Gastrocnemius medialis (tissue), 4 donors: ENCODE data around the gene MRM3.

Source experiments
- POLR2A ChIP-seq, 2 donors: fragments of 450-650 bp; IDR thresholded peaks; one replicate each; pipeline ENCODE4 v1.6.1; 2017; ENCODE audit warnings: antibody characterized with exemption in 2 of 2, mild to moderate bottlenecking in 2 of 2, moderate library complexity in 2 of 2
- TF ChIP-seq, protein P1 (sequence below), 5 experiments: fragments of 450-650 bp in 3 of 5; fragments of 200-600 bp in 2 of 5; sonication (generic) in 2 of 5; IDR thresholded peaks in 4 of 5; conservative IDR thresholded peaks in 1 of 5; 1 replicate in 4 of 5; 2 replicates in 1 of 5; pipeline ENCODE4 v1.5.1; 2016 to 2019; ENCODE audit warnings: antibody characterized with exemption in 5 of 5, mild to moderate bottlenecking in 3 of 5, moderate library complexity in 3 of 5

- TF ChIP-seq, protein P1, sequence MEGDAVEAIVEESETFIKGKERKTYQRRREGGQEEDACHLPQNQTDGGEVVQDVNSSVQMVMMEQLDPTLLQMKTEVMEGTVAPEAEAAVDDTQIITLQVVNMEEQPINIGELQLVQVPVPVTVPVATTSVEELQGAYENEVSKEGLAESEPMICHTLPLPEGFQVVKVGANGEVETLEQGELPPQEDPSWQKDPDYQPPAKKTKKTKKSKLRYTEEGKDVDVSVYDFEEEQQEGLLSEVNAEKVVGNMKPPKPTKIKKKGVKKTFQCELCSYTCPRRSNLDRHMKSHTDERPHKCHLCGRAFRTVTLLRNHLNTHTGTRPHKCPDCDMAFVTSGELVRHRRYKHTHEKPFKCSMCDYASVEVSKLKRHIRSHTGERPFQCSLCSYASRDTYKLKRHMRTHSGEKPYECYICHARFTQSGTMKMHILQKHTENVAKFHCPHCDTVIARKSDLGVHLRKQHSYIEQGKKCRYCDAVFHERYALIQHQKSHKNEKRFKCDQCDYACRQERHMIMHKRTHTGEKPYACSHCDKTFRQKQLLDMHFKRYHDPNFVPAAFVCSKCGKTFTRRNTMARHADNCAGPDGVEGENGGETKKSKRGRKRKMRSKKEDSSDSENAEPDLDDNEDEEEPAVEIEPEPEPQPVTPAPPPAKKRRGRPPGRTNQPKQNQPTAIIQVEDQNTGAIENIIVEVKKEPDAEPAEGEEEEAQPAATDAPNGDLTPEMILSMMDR (IDR thresholded peaks at IDR 0.05 in 4 of 5, conservative IDR thresholded peaks at IDR 0.05 in 1 of 5), result no peak
- no peak for TF ChIP-seq POLR2A (IDR thresholded peaks at IDR 0.05)
Observed at GRCh38 chr17:807523-808294, 25.6 kb downstream of the MRM3 start.
